ENCODE data around the gene ELP5.

DNA sequence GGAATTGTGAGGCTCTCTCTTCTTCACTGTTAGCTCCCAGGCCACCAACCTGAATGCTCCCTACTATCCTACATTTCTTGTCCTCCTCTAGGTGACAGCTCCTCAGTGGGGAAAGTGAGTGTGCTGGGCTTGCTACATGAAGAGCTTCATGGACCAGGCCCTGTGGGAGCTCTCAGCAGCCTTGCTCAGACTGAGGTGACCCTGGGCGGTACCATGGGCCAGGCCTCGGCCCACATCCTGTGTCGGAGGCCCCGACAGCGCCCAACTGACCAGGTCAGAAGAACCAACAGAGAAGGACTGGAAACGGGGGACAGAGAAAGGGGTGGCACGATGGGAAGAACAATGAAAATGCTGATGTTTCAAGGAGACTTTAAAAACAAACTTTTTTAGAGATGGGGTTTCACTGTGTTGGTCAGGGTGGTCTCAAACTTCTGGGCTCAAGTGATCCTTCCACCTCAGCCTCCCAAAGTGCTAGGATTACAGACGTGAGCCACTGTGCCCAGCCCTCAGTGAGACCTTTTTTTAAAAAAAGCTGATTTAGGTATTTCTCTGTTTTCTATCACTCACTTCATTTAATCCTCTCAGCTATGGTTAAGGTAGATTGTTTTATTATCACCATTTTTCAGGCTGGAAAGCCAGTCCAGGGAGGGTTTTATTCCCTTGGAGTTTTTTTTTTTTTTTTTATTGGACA lies 4.9 kb downstream of the ELP5 start:
- TF ChIP-seq POLR2AphosphoS5 (IDR thresholded peaks at IDR 0.05; ENCODE audit: borderline replicate concordance, low read depth, low read length) (no peak), EZH2 (IDR thresholded peaks at IDR 0.05) (no peak)

All from SK-N-MC (cell line).